Right ventricle myocardium superior (tissue), 1 donor: ENCODE measurements around the gene MCIDAS. TPM values are rescaled to one million over a fixed set of nuclear protein-coding genes. Genes with fewer than 3 reads are reported as not detected.

ENCODE experiments used
- ATAC-seq: fragments of 200-7000 bp; cut with Tn5 transposase; one replicate; pipeline ENCODE4 v1.9.1; 2020; ENCODE audit warnings: mild to moderate bottlenecking; ENCODE audit not compliant: poor library complexity
- DNase-seq: peaks from one replicate; pipeline ENCODE4 v3.0.0-alpha.2; 2020
- intact Hi-C: fragments of 100-400 bp; cut with DNase I; formaldehyde crosslinking; loops from one replicate; pipeline ENCODE4 v1.11.2; 2022
- total RNA-seq: library from RNA; stranded (reverse); fragmentation: NEBNext Ultra II Directional; extraction: Animal tissue kit (Norgen Biotek cat#: 25700); gene quantifications from one replicate; pipeline ENCODE4 v1.2.1, GENCODE V29; 2021
- donor health status: DM: no; HTN: yes; CAD: no; lungs with severe emphysema.

Gene MCIDAS
- total RNA-seq, 1 donor from 2014 or later: not detected

- no peak for DNase-seq
- intact Hi-C loops: no loop called here
- no peak for ATAC-seq
Observed at GRCh38 chr5:55223812-55224240, 3.3 kb downstream of the MCIDAS start.

- no peak for DNase-seq
- intact Hi-C loops: no loop called here
- ATAC-seq: no peak
Observed at GRCh38 chr5:55222985-55223811, 3.9 kb downstream of the MCIDAS start.

GRCh38 chr5:55222092-55222984 is 4.8 kb downstream of the MCIDAS start:
- intact Hi-C loops: no loop called here
- ATAC-seq (no peak), DNase-seq (no peak)

GRCh38 chr5:55220433-55221185 is 6.5 kb downstream of the MCIDAS start:
- intact Hi-C loops: no loop called here
- no peak for ATAC-seq
- no peak for DNase-seq

GRCh38 chr5:55219770-55220169 is 7.3 kb downstream of the MCIDAS start:
- ATAC-seq: no peak
- intact Hi-C loops: no loop called here
- no peak for DNase-seq

- intact Hi-C loops: no loop called here
Observed at GRCh38 chr5:55218967-55219366, 8.1 kb downstream of the MCIDAS start.

GRCh38 chr5:55211184-55211874 is 15.8 kb downstream of the MCIDAS start:
- no peak for ATAC-seq
- no peak for DNase-seq
- intact Hi-C loops: no loop called here

More at GRCh38 chr5:55218967-55219366, 8.1 kb downstream of the MCIDAS start:
- ATAC-seq (no peak), DNase-seq (no peak)

- intact Hi-C loops: no loop called here
- DNase-seq: no peak
- no peak for ATAC-seq
Observed at GRCh38 chr5:55205001-55205400, 22.1 kb downstream of the MCIDAS start.

GRCh38 chr5:55191165-55191564 is 36.0 kb downstream of the MCIDAS start:
- ATAC-seq: no peak
- intact Hi-C loops: no loop called here

GRCh38 chr5:55188656-55189540 is 38.2 kb downstream of the MCIDAS start:
- intact Hi-C loops: no loop called here
- no peak for ATAC-seq
- no peak for DNase-seq

More at GRCh38 chr5:55191165-55191564, 36.0 kb downstream of the MCIDAS start:
- DNase-seq: no peak

GRCh38 chr5:55187370-55187769 is 39.7 kb downstream of the MCIDAS start:
- ATAC-seq (no peak), DNase-seq (no peak)
- intact Hi-C loops: no loop called here

GRCh38 chr5:55180016-55180415 is 47.1 kb downstream of the MCIDAS start:
- DNase-seq (no peak), ATAC-seq (no peak)
- intact Hi-C loops: no loop called here

GRCh38 chr5:55177078-55177477 is 50.0 kb downstream of the MCIDAS start:
- DNase-seq (no peak), ATAC-seq (no peak)
- intact Hi-C loops: no loop called here

GRCh38 chr5:55176176-55176818 is 50.8 kb downstream of the MCIDAS start:
- ATAC-seq (peak; percentile 65), DNase-seq (peak; percentile 47)
- intact Hi-C loops: no loop called here

GRCh38 chr5:55175781-55176175 is 51.3 kb downstream of the MCIDAS start:
- intact Hi-C loops: no loop called here
- DNase-seq (no peak), ATAC-seq (no peak)

- no peak for DNase-seq
- intact Hi-C loops: no loop called here
- no peak for ATAC-seq
Observed at GRCh38 chr5:55173687-55174230, 53.4 kb downstream of the MCIDAS start.
